ENCODE results near the gene GIT2. TPM values are rescaled to one million over a fixed set of nuclear protein-coding genes. Genes with fewer than 3 reads are reported as not detected.

GIT2 gene
- total and polyA plus RNA-seq, 2 experiments from 2014 or later: 26.4 to 42.1 TPM

GRCh38 chr12:109914461-109914860, 81.7 kb downstream of the GIT2 start:
- H4K20me1 ChIP-seq (ENCODE audit: insufficient read depth): no peaks in the 10 kb centered on the region
- H3K4me1 ChIP-seq (ENCODE audit: insufficient read depth): no peaks in the 10 kb centered on the region
- TF ChIP-seq EZH2phosphoT487 (IDR thresholded peaks at IDR 0.05; ENCODE audit: insufficient read depth, low read depth): no peak
- no peak for TF ChIP-seq EZH2 (IDR thresholded peaks at IDR 0.05; ENCODE audit: insufficient read depth, poor library complexity, severe bottlenecking)
- H3K27me3 ChIP-seq (replicated peaks; ENCODE audit: insufficient read depth): no peaks in the 10 kb centered on the region
- H3K79me2 ChIP-seq (ENCODE audit: insufficient read depth): no peaks in the 10 kb centered on the region
- no peak overlapping the region for H2AFZ ChIP-seq
- H3K27ac ChIP-seq: no peak overlapping the region
- no peaks in the 10 kb centered on the region for H3K9me3 ChIP-seq (ENCODE audit: low read depth)
- in situ Hi-C loops (cut with MboI): no loop called here
- no peak for DNase-seq
- WGBS, 2 experiments (ENCODE audit: low coverage in 1 of 2, low lambda C conversion rate in 2 of 2, missing lambda C conversion rate in 2 of 2): 96% methylated on average over 16 of the region's 16 CpGs
- no peaks in the 10 kb centered on the region for H3F3A ChIP-seq (ENCODE audit: insufficient read depth)
- no peak overlapping the region for H3K4me3 ChIP-seq
- H3K36me3 ChIP-seq (ENCODE audit: low read depth): 0 out of 2 replicates have a peak, but pooled peaks cover 17% of the 10 kb centered on the region
- H3K9me2 ChIP-seq (ENCODE audit: insufficient read depth): no peaks in the 10 kb centered on the region
- H3K9ac ChIP-seq: no peak overlapping the region
- no peak overlapping the region for H3K4me2 ChIP-seq (ENCODE audit: unreplicated experiment)

GRCh38 chr12:109912855-109913321, 83.3 kb downstream of the GIT2 start:
- Histone ChIP-seq H3F3A (ENCODE audit: insufficient read depth) (no peaks in the 10 kb centered on the region), H3K4me2 (ENCODE audit: unreplicated experiment) (no peak overlapping the region), H3K4me3 (no peak overlapping the region), H3K79me2 (ENCODE audit: insufficient read depth) (no peaks in the 10 kb centered on the region), H3K9ac (no peak overlapping the region), H3K27me3 (replicated peaks; ENCODE audit: insufficient read depth) (no peaks in the 10 kb centered on the region), H3K27ac (no peak overlapping the region), H3K9me3 (ENCODE audit: low read depth) (no peaks in the 10 kb centered on the region), H3K9me2 (ENCODE audit: insufficient read depth) (no peaks in the 10 kb centered on the region), H3K36me3 (ENCODE audit: low read depth) (0 out of 2 replicates have a peak, but pooled peaks cover 16% of the 10 kb centered on the region), H4K20me1 (ENCODE audit: insufficient read depth) (no peaks in the 10 kb centered on the region), H3K4me1 (ENCODE audit: insufficient read depth) (no peaks in the 10 kb centered on the region), H2AFZ (no peak overlapping the region)
- TF ChIP-seq EZH2 (IDR thresholded peaks at IDR 0.05; ENCODE audit: insufficient read depth, poor library complexity, severe bottlenecking) (no peak), EZH2phosphoT487 (IDR thresholded peaks at IDR 0.05; ENCODE audit: insufficient read depth, low read depth) (no peak)
- in situ Hi-C loops (cut with MboI): no loop called here
- DNase-seq: no peak
- WGBS, 2 experiments (ENCODE audit: low coverage in 1 of 2, low lambda C conversion rate in 2 of 2, missing lambda C conversion rate in 2 of 2): 88 to 90% methylated on average over 12 of the region's 12 CpGs

- Histone ChIP-seq H3K9me2 (ENCODE audit: insufficient read depth) (no peaks in the 10 kb centered on the region), H3K27me3 (replicated peaks; ENCODE audit: insufficient read depth) (no peaks in the 10 kb centered on the region), H3K9ac (no peak overlapping the region), H3K4me1 (ENCODE audit: insufficient read depth) (no peaks in the 10 kb centered on the region), H3K27ac (no peak overlapping the region), H3K4me3 (no peak overlapping the region), H3K79me2 (ENCODE audit: insufficient read depth) (no peaks in the 10 kb centered on the region), H3K9me3 (ENCODE audit: low read depth) (no peaks in the 10 kb centered on the region), H2AFZ (no peak overlapping the region), H4K20me1 (ENCODE audit: insufficient read depth) (no peaks in the 10 kb centered on the region), H3F3A (ENCODE audit: insufficient read depth) (no peaks in the 10 kb centered on the region), H3K36me3 (ENCODE audit: low read depth) (peaks cover 14% of the 10 kb centered on the region; the same call in 1 of the 2 replicates), H3K4me2 (ENCODE audit: unreplicated experiment) (no peak overlapping the region)
- DNase-seq: peak; percentile 62
- in situ Hi-C loops (cut with MboI): no loop called here
- 71 to 72% methylated on average over 11 to 12 of the region's 12 CpGs for WGBS, 2 experiments (ENCODE audit: low coverage in 1 of 2, low lambda C conversion rate in 2 of 2, missing lambda C conversion rate in 2 of 2)
- TF ChIP-seq EZH2 (IDR thresholded peaks at IDR 0.05; ENCODE audit: insufficient read depth, poor library complexity, severe bottlenecking): no peak
- no peak for TF ChIP-seq EZH2phosphoT487 (IDR thresholded peaks at IDR 0.05; ENCODE audit: insufficient read depth, low read depth)
Measured at GRCh38 chr12:109910969-109911348, 85.2 kb downstream of the GIT2 start.

GRCh38 chr12:109910254-109910968, 85.8 kb downstream of the GIT2 start:
- no peaks in the 10 kb centered on the region for H3F3A ChIP-seq (ENCODE audit: insufficient read depth)
- no peaks in the 10 kb centered on the region for H3K4me1 ChIP-seq (ENCODE audit: insufficient read depth)
- H3K79me2 ChIP-seq (ENCODE audit: insufficient read depth): no peaks in the 10 kb centered on the region
- no peaks in the 10 kb centered on the region for H3K9me3 ChIP-seq (ENCODE audit: low read depth)
- no peak overlapping the region for H3K27ac ChIP-seq
- no peak for DNase-seq
- no peaks in the 10 kb centered on the region for H4K20me1 ChIP-seq (ENCODE audit: insufficient read depth)
- no peak overlapping the region for H3K4me3 ChIP-seq
- no peaks in the 10 kb centered on the region for H3K27me3 ChIP-seq (replicated peaks; ENCODE audit: insufficient read depth)
- TF ChIP-seq EZH2 (IDR thresholded peaks at IDR 0.05; ENCODE audit: insufficient read depth, poor library complexity, severe bottlenecking): no peak
- TF ChIP-seq EZH2phosphoT487 (IDR thresholded peaks at IDR 0.05; ENCODE audit: insufficient read depth, low read depth): no peak
- H3K9ac ChIP-seq: no peak overlapping the region
- 91% methylated on average over 8 of the region's 8 CpGs for WGBS, 2 experiments (ENCODE audit: low coverage in 1 of 2, low lambda C conversion rate in 2 of 2, missing lambda C conversion rate in 2 of 2)
- H3K4me2 ChIP-seq (ENCODE audit: unreplicated experiment): no peak overlapping the region
- in situ Hi-C loops (cut with MboI): no loop called here
- H2AFZ ChIP-seq: no peak overlapping the region
- H3K36me3 ChIP-seq (ENCODE audit: low read depth): peaks cover 14% of the 10 kb centered on the region; the same call in 1 of the 2 replicates
- no peaks in the 10 kb centered on the region for H3K9me2 ChIP-seq (ENCODE audit: insufficient read depth)
